Peyer's patch (tissue), 4 donors: ENCODE data around the gene BBS5.
"Not testable (repeated sequence)": the region's sequence is repeated elsewhere in the genome, so short reads cannot be mapped to it uniquely, and the experiment has no call there.

Experiments
- POLR2A ChIP-seq, 2 donors: fragments of 450-650 bp; IDR thresholded peaks; one replicate each; pipeline ENCODE4 v1.5.1; 2017; ENCODE audit warnings: antibody characterized with exemption in 2 of 2, mild to moderate bottlenecking in 2 of 2, moderate library complexity in 2 of 2
- TF ChIP-seq, protein P1 (sequence below), 6 experiments: fragments of 450-650 bp in 4 of 6; fragments of 200-600 bp in 2 of 6; sonication (generic) in 1 of 6; IDR thresholded peaks; one replicate each; pipeline ENCODE4 v1.5.1; 2017 to 2019; ENCODE audit warnings: antibody characterized with exemption in 6 of 6, mild to moderate bottlenecking in 3 of 6, moderate library complexity in 1 of 6

GRCh38 chr2:169434236-169434635, 45.1 kb upstream of the BBS5 start:
- not testable (repeated sequence) for TF ChIP-seq POLR2A (IDR thresholded peaks at IDR 0.05)
- TF ChIP-seq, protein P1, sequence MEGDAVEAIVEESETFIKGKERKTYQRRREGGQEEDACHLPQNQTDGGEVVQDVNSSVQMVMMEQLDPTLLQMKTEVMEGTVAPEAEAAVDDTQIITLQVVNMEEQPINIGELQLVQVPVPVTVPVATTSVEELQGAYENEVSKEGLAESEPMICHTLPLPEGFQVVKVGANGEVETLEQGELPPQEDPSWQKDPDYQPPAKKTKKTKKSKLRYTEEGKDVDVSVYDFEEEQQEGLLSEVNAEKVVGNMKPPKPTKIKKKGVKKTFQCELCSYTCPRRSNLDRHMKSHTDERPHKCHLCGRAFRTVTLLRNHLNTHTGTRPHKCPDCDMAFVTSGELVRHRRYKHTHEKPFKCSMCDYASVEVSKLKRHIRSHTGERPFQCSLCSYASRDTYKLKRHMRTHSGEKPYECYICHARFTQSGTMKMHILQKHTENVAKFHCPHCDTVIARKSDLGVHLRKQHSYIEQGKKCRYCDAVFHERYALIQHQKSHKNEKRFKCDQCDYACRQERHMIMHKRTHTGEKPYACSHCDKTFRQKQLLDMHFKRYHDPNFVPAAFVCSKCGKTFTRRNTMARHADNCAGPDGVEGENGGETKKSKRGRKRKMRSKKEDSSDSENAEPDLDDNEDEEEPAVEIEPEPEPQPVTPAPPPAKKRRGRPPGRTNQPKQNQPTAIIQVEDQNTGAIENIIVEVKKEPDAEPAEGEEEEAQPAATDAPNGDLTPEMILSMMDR (IDR thresholded peaks at IDR 0.05), result not testable (repeated sequence)
